ENCODE measurements around the gene HNRNPA0. TPM values are rescaled to one million over a fixed set of nuclear protein-coding genes. Genes with fewer than 3 reads are reported as not detected.

HNRNPA0 gene
- total and polyA plus RNA-seq, 2 donors (not counting 3 experiments of a cell fraction or from before 2014, with no cell fraction given), result 16.0 to 37.5 TPM

DNA sequence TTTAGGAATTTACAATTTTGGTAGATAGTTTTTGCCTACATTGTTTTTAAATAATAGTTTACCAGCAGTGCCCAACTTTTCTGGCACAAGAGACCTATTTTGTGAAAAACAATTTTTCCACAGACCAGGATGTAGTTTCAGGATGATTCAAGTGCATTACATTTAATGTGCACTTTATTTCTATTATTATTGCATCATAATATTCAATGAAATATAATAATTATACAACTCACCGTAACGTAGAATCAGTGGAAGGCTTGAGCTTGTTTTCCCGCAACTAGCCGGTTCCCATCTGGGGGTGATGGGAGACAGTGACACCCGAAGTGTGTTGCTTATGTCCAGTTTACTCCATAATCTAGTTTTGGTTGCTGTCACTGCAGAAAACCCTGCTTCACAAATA lies 3.5 kb upstream of the HNRNPA0 start:
- CTCF ChIA-PET, result interaction anchor here (1.5 kb wide), 1 partner anchor 128 kb away, joined by 5 read pairs; no protein-coding TSS in a partner anchor
- no peaks in the 10 kb centered on the region for H3K36me3 ChIP-seq (ENCODE audit: control insufficient read depth in 2 of 2, extremely low read depth in 1 of 2, insufficient read depth in 2 of 2, low read length in 2 of 2)

More for the DNA sequence above, 3.5 kb upstream of the HNRNPA0 start:
- no peak overlapping the region for H3K9ac ChIP-seq (replicated peaks; ENCODE audit: extremely low read depth, insufficient read depth, low read length)
- dilution Hi-C loops (cut with MboI; ENCODE audit: extremely low pct_ligation_motif_present, low sequenced_read_pairs) (loop anchor here (25.0 kb wide), 1 partner anchor 95 kb away; no protein-coding TSS in a partner anchor), intact Hi-C loops (cut with micrococcal nuclease) (no loop called here)
- H3K4me2 ChIP-seq (ENCODE audit: insufficient read depth, low read length), result no peak overlapping the region
- peaks cover 15% of the 10 kb centered on the region for H3K79me2 ChIP-seq (ENCODE audit: control insufficient read depth, insufficient read depth, low read length)
- H3K4me1 ChIP-seq (ENCODE audit: control insufficient read depth, extremely low read depth, insufficient read depth, low read length), result peaks cover 4% of the 10 kb centered on the region
- TF ChIP-seq EZH2 (IDR thresholded peaks at IDR 0.05; ENCODE audit: borderline replicate concordance, low read depth, low read length, severe bottlenecking), result no peak
- TF ChIP-seq JUN (IDR thresholded peaks at IDR 0.05; ENCODE audit: borderline replicate concordance, insufficient read depth, insufficient read length, low read depth), result no peak
- no peak for TF ChIP-seq MYC (IDR thresholded peaks at IDR 0.05; ENCODE audit: low read depth, low read length)
- TF ChIP-seq POLR2AphosphoS5 (IDR thresholded peaks at IDR 0.05; ENCODE audit: insufficient read depth, low read depth, low read length), result no peak
- no peak for TF ChIP-seq FOS (IDR thresholded peaks at IDR 0.05; ENCODE audit: borderline replicate concordance, insufficient read depth, low read length)
- TF ChIP-seq, protein P1, sequence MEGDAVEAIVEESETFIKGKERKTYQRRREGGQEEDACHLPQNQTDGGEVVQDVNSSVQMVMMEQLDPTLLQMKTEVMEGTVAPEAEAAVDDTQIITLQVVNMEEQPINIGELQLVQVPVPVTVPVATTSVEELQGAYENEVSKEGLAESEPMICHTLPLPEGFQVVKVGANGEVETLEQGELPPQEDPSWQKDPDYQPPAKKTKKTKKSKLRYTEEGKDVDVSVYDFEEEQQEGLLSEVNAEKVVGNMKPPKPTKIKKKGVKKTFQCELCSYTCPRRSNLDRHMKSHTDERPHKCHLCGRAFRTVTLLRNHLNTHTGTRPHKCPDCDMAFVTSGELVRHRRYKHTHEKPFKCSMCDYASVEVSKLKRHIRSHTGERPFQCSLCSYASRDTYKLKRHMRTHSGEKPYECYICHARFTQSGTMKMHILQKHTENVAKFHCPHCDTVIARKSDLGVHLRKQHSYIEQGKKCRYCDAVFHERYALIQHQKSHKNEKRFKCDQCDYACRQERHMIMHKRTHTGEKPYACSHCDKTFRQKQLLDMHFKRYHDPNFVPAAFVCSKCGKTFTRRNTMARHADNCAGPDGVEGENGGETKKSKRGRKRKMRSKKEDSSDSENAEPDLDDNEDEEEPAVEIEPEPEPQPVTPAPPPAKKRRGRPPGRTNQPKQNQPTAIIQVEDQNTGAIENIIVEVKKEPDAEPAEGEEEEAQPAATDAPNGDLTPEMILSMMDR (IDR thresholded peaks at IDR 0.05; ENCODE audit: extremely low read depth in 1 of 2, insufficient read depth in 1 of 2, low read depth in 1 of 2, low read length in 2 of 2), result no peak
- TF ChIP-seq, protein P2, sequence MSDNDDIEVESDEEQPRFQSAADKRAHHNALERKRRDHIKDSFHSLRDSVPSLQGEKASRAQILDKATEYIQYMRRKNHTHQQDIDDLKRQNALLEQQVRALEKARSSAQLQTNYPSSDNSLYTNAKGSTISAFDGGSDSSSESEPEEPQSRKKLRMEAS (IDR thresholded peaks at IDR 0.05; ENCODE audit: insufficient read depth, insufficient read length), result no peak
- no peak for TF ChIP-seq POLR2A (IDR thresholded peaks at IDR 0.05; ENCODE audit: low read depth, low read length)
- no peak for TF ChIP-seq GATA2 (IDR thresholded peaks at IDR 0.05; ENCODE audit: insufficient read depth, insufficient read length, low read depth, low read length)
- peaks cover 2% of the 10 kb centered on the region for H4K20me1 ChIP-seq (replicated peaks; ENCODE audit: control insufficient read depth, extremely low read depth, insufficient read depth, low read length)
- FAIRE-seq, result no peak
- DNase-seq (ENCODE audit: low read depth, low spot score), result no peak
- H2AFZ ChIP-seq (ENCODE audit: low read depth, low read length), result no peak overlapping the region
- H3K4me3 ChIP-seq (replicated peaks in 1 of 3; ENCODE audit: insufficient read depth in 1 of 3, low read depth in 1 of 3, low read length in 3 of 3), result no peak overlapping the region
- H3K9me3 ChIP-seq (replicated peaks; ENCODE audit: control insufficient read depth, insufficient read depth, low read length), result no peaks in the 10 kb centered on the region
- POLR2A ChIA-PET, result no interaction called here
- no peaks in the 10 kb centered on the region for H3K9me1 ChIP-seq (replicated peaks; ENCODE audit: control insufficient read depth, extremely low read depth, insufficient read depth, low read length)
- no TSS peak for BruUV-seq (replicated peaks)
- H3K27me3 ChIP-seq (ENCODE audit: control insufficient read depth in 2 of 2, insufficient read depth in 2 of 2, low read length in 2 of 2), result peaks cover 0 to 2% of the 10 kb centered on the region in 2 experiments
- no peak overlapping the region for H3K27ac ChIP-seq (ENCODE audit: insufficient read depth, low read depth, low read length)
